ENCODE results near the gene KCTD12.

The KCTD12 gene

GRCh38 chr13:76853481-76853880 is 32.7 kb downstream of the KCTD12 start:
- DNase-seq = no peak

GRCh38 chr13:76852986-76853385 is 33.2 kb downstream of the KCTD12 start:
- no peak for DNase-seq

- DNase-seq = no peak
Measured at GRCh38 chr13:76851961-76852360, 34.2 kb downstream of the KCTD12 start.

- DNase-seq = no peak
Measured at GRCh38 chr13:76849493-76849892, 36.7 kb downstream of the KCTD12 start.

- DNase-seq = no peak
Measured at GRCh38 chr13:76848596-76848995, 37.6 kb downstream of the KCTD12 start.

- DNase-seq = no peak
Measured at GRCh38 chr13:76846363-76846762, 39.8 kb downstream of the KCTD12 start.

- no peak for DNase-seq
Measured at GRCh38 chr13:76845865-76846264, 40.3 kb downstream of the KCTD12 start.

- DNase-seq = no peak
Measured at GRCh38 chr13:76845367-76845766, 40.8 kb downstream of the KCTD12 start.

GRCh38 chr13:76837801-76838200 is 48.4 kb downstream of the KCTD12 start:
- DNase-seq = no peak

- DNase-seq = no peak
Measured at GRCh38 chr13:76836311-76836710, 49.9 kb downstream of the KCTD12 start.

- DNase-seq = no peak
Measured at GRCh38 chr13:76833441-76833954, 52.7 kb downstream of the KCTD12 start.

- no peak for DNase-seq
Measured at GRCh38 chr13:76832258-76832988, 53.8 kb downstream of the KCTD12 start.

GRCh38 chr13:76830805-76831204 is 55.4 kb downstream of the KCTD12 start:
- no peak for DNase-seq

Data from activated CD4-positive, CD25-positive, alpha-beta regulatory T cell treated with anti-CD3 and anti-CD28 coated beads, Interleukin-2, amount 50 U/mL, for 72 hours (primary cell).